GM18502 (cell line): Measurements from ENCODE around the gene MST1R.

Source experiments
- ATAC-seq: cut with Tn5 transposase; IDR thresholded peaks from one replicate; pipeline ENCODE4 v1.9.1; 2021; ENCODE audit warnings: mild to moderate bottlenecking; ENCODE audit not compliant: unreplicated experiment, poor library complexity

MST1R gene

GRCh38 chr3:49880581-49881315 lies 22.9 kb downstream of the MST1R start:
- no peak for ATAC-seq

GRCh38 chr3:49879721-49880120 lies 24.0 kb downstream of the MST1R start:
- no peak for ATAC-seq

GRCh38 chr3:49878686-49879085 lies 25.0 kb downstream of the MST1R start:
- no peak for ATAC-seq

GRCh38 chr3:49877716-49878115 lies 26.0 kb downstream of the MST1R start:
- ATAC-seq: no peak

GRCh38 chr3:49876567-49876966 lies 27.1 kb downstream of the MST1R start:
- ATAC-seq: no peak

GRCh38 chr3:49873623-49874022 lies 30.1 kb downstream of the MST1R start:
- ATAC-seq: no peak

- no peak for ATAC-seq
These were observed 30.8 kb downstream of the MST1R start for GRCh38 chr3:49872801-49873281.

- no peak for ATAC-seq
These were observed 32.0 kb downstream of the MST1R start for GRCh38 chr3:49871531-49872153.

- no peak for ATAC-seq
These were observed 34.0 kb downstream of the MST1R start, which contains the start of gene CAMKV for GRCh38 chr3:49869525-49870126. TSS of gene CAMKV (minus strand) at chr3:49869906. CDS start at chr3:49862388, 7,518 bp downstream.

GRCh38 chr3:49868862-49869466 lies 34.7 kb downstream of the MST1R start:
- no peak for ATAC-seq

- no peak for ATAC-seq
These were observed 35.8 kb downstream of the MST1R start for GRCh38 chr3:49867871-49868321.

GRCh38 chr3:49867400-49867799 lies 36.3 kb downstream of the MST1R start:
- no peak for ATAC-seq

GRCh38 chr3:49865198-49865784 lies 38.4 kb downstream of the MST1R start:
- no peak for ATAC-seq

- no peak for ATAC-seq
These were observed 39.2 kb downstream of the MST1R start for GRCh38 chr3:49864505-49864904.

GRCh38 chr3:49859576-49860305 lies 43.9 kb downstream of the MST1R start:
- no peak for ATAC-seq

- ATAC-seq: peak; percentile 94
These were observed 47.3 kb downstream of the MST1R start, which contains the start of gene TRAIP for GRCh38 chr3:49856181-49857005. TSS of gene TRAIP (minus strand) at chr3:49856564. CDS start at chr3:49856453, 111 bp downstream.

GRCh38 chr3:49855662-49856061 lies 48.0 kb downstream of the MST1R start:
- ATAC-seq: no peak

GRCh38 chr3:49845694-49846093 lies 58.0 kb downstream of the MST1R start:
- ATAC-seq: no peak
